HFFc6 (cell line): ENCODE data around the gene PLCL1. TPM values are rescaled to one million over a fixed set of nuclear protein-coding genes. Genes with fewer than 3 reads are reported as not detected.
A peak's percentile ranks its signal among the peaks of the same experiment; 100 is the strongest.

ENCODE experiments used
- DNase-seq: peaks from one replicate; pipeline ENCODE4 v3.0.0-alpha.2; 2018
- H3K27ac Mint-ChIP-seq: 2 replicates; pipeline ENCODE4 v1.8.0; 2020; ENCODE audit warnings: mild to moderate bottlenecking, mixed read lengths
- H3K27me3 Mint-ChIP-seq: 2 replicates; pipeline ENCODE4 v1.8.0; 2021; ENCODE audit warnings: mild to moderate bottlenecking, moderate library complexity, mixed read lengths; ENCODE audit not compliant: insufficient read depth
- H3K36me3 Mint-ChIP-seq: 2 replicates; pipeline ENCODE4 v1.8.0; 2021; ENCODE audit warnings: low read depth, mixed read lengths
- H3K4me1 Mint-ChIP-seq: 2 replicates; pipeline ENCODE4 v1.8.0; 2020; ENCODE audit warnings: low read depth, mixed read lengths
- H3K4me3 Mint-ChIP-seq: 2 replicates; pipeline ENCODE4 v1.8.0; 2020; ENCODE audit warnings: mild to moderate bottlenecking, moderate library complexity, mixed read lengths
- H3K9me3 Mint-ChIP-seq: 2 replicates; pipeline ENCODE4 v1.8.0; 2020; ENCODE audit warnings: mild to moderate bottlenecking, mixed read lengths
- total RNA-seq, 6 experiments: library from RNA; stranded (reverse); fragmentation: NEBNext Ultra II Directional; extraction: Animal tissue kit (Norgen Biotek cat#: 25700); gene quantifications; 2 replicates in 1 of 6; 3 replicates in 5 of 6; pipeline ENCODE4 v1.2.3, GENCODE V29; 2021
- TF ChIP-seq, protein P1 (sequence below): fragments of 200-600 bp; sonication (generic); IDR thresholded peaks from 2 replicates; pipeline ENCODE4 v1.5.0; 2021; ENCODE audit warnings: antibody characterized with exemption, mild to moderate bottlenecking

PLCL1 gene
- total RNA-seq, 6 experiments from 2014 or later, result 0.03 to 0.14 (median 0.12) TPM; not detected in 2

DNA sequence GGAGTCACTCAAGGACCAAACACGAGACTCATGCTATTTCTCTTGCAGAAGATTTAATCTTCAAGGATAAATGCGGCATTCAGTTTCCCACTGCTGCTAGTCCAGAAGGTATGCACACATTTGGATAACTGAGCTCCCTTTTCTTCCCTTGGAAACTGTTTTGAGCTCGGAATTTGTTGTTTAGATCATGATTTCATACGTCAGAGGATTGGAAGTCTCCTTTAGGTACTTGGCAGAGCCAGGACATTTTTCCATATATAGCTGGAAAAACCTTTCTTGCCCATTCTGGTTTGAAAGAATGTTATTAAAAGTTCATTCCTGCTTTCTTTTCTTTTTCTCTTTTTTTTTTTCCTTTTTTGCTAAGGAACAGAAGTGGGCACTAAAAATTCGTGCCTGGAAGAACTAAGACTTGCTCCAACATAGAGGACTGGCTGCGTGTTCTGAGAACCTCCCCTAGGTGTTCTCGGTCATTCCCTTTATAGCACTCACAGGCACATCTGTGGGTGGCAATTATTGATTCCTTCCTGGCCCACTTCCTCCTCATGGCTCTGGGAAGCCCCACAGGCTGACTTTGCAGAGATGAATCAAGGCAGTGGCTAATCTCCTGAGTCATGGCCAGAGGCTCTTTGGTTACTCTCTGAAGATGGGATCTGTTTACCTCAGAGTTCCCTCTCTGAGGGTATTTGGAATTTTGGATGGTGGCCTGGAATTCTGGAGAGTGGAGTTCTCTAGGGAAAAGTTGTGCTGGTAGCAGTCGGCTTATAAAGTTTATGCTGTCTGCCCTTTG, 104.8 kb downstream of the PLCL1 start:
- peak; percentile 82 for DNase-seq
- H3K4me1 Mint-ChIP-seq, result peaks cover 26% of the 10 kb centered on the region; the same call in 1 of the 2 replicates
- no peaks in the 10 kb centered on the region; the same call in 1 of the 2 replicates for H3K27me3 Mint-ChIP-seq
- peaks cover 4% of the 10 kb centered on the region; the same call in 1 of the 2 replicates for H3K9me3 Mint-ChIP-seq
- H3K4me3 Mint-ChIP-seq, result peak overlapping the region; percentile 61; the same call in 1 of the 2 replicates
- H3K27ac Mint-ChIP-seq, result peak overlapping the region; percentile 93
- TF ChIP-seq, protein P1, sequence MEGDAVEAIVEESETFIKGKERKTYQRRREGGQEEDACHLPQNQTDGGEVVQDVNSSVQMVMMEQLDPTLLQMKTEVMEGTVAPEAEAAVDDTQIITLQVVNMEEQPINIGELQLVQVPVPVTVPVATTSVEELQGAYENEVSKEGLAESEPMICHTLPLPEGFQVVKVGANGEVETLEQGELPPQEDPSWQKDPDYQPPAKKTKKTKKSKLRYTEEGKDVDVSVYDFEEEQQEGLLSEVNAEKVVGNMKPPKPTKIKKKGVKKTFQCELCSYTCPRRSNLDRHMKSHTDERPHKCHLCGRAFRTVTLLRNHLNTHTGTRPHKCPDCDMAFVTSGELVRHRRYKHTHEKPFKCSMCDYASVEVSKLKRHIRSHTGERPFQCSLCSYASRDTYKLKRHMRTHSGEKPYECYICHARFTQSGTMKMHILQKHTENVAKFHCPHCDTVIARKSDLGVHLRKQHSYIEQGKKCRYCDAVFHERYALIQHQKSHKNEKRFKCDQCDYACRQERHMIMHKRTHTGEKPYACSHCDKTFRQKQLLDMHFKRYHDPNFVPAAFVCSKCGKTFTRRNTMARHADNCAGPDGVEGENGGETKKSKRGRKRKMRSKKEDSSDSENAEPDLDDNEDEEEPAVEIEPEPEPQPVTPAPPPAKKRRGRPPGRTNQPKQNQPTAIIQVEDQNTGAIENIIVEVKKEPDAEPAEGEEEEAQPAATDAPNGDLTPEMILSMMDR, result no peak
- no peaks in the 10 kb centered on the region for H3K36me3 Mint-ChIP-seq

DNA sequence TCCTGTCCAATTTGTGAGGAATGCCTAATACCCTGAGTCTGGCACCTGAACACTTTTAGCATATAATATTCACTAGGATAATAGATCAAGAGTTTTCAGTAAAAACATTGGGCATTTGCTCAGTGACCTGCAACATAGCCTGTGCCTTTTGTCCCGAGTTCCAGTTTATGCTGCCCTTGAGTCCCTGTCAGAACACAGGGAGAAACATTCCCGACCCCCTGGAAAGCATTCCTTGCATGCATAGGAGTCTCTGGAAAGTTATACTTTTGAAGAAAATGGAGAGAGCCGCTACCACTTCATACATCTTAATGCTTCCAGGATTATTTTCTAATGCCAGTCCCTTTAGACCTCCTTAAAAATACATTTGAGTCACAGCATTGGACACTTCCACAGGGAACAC, 107.3 kb downstream of the PLCL1 start:
- Mint-ChIP-seq H3K27me3 (no peaks in the 10 kb centered on the region; the same call in 1 of the 2 replicates), H3K4me1 (peaks cover 26% of the 10 kb centered on the region; the same call in 1 of the 2 replicates), H3K4me3 (no peak overlapping the region), H3K9me3 (peaks cover 4% of the 10 kb centered on the region; the same call in 1 of the 2 replicates), H3K27ac (no peak overlapping the region), H3K36me3 (no peaks in the 10 kb centered on the region)
- no peak for DNase-seq
- TF ChIP-seq, protein P1, result no peak

DNA sequence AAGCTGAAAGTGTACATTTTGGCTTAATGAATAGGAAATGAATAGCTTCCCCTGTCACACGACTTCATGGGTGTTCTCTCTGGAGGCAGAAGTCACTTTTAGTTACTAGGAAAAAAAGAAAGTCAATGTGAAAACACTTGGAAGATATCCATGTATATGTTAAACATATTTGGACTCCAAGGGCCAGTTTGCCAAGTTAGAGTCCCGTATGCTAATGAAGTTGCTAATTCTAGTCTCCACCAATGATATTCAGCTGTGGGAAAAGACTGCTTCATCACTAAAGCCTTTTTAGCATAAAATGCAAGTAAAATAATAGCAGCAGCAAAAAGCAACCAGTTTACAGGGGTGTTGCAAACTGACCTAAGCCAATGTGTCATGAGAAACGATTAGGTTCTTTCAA, 108.7 kb downstream of the PLCL1 start:
- peaks cover 4% of the 10 kb centered on the region; the same call in 1 of the 2 replicates for H3K9me3 Mint-ChIP-seq

DNA sequence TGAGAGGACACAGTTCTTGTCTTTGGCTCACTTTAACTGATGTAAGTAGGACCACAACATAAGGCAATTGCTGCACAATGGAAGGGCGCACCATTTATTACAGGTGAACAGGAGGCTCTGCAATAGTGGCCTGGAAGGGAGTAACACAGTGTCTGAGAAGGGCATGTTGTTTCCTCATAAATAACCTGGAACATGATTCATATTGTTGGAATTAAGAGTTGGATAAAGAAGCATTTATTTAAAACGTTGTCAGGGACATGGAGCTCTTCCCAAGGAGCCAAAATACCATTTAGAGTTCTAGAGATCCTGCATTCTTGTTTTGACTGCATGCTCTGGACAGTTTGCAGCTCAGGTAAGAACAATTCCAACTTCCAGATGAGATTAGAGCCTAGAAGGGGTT, 110.4 kb downstream of the PLCL1 start:
- TF ChIP-seq, protein P1, result no peak
- Mint-ChIP-seq H3K27ac (no peak overlapping the region), H3K9me3 (peaks cover 4% of the 10 kb centered on the region; the same call in 1 of the 2 replicates), H3K4me1 (peaks cover 9% of the 10 kb centered on the region; the same call in 1 of the 2 replicates), H3K36me3 (no peaks in the 10 kb centered on the region), H3K27me3 (no peaks in the 10 kb centered on the region; the same call in 1 of the 2 replicates), H3K4me3 (no peak overlapping the region)
- DNase-seq, result no peak

More for the DNA sequence above, 108.7 kb downstream of the PLCL1 start:
- Mint-ChIP-seq H3K36me3 (no peaks in the 10 kb centered on the region), H3K27me3 (no peaks in the 10 kb centered on the region; the same call in 1 of the 2 replicates), H3K27ac (no peak overlapping the region), H3K4me3 (no peak overlapping the region), H3K4me1 (peaks cover 25% of the 10 kb centered on the region; the same call in 1 of the 2 replicates)
- no peak for DNase-seq
- TF ChIP-seq, protein P1, result no peak

DNA sequence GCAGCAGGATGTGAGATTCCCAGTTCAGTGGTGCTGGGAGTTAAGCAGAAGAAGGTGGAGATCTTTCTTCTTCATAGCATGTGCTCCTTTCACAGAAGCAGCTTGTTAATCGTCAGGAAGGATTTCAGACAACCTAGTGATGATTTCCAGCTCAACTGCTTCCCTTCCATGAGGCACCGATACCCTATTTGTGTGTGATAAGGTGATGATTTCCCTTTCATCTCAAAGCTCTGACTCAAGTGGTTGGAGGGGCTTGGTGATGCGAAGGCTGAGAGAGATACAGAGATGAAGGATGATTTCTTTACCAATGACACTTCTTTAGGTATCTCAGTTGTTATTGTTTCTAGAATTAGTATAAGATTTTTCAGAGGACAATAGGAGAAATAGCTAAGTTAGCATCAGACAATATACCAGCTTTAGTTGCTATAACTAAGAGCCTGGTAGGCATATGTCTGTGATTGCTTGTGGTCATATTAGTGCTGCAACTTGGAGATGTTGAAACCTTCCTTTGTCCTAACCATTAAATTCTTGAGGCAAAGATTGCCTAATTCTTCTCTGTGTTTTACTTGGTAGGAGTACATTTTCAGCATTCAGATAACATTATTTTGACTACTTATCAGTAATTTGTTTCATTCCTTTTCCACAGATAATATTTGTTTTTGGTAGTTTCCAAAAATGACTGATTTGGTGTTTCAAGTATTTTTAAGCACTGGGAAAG, 111.3 kb downstream of the PLCL1 start:
- no peak overlapping the region for H3K27ac Mint-ChIP-seq
- H3K4me1 Mint-ChIP-seq, result no peaks in the 10 kb centered on the region; the same call in 1 of the 2 replicates
- no peak overlapping the region for H3K4me3 Mint-ChIP-seq
- H3K36me3 Mint-ChIP-seq, result no peaks in the 10 kb centered on the region
- TF ChIP-seq, protein P1, result no peak
- no peaks in the 10 kb centered on the region; the same call in 1 of the 2 replicates for H3K27me3 Mint-ChIP-seq
- peaks cover 4% of the 10 kb centered on the region; the same call in 1 of the 2 replicates for H3K9me3 Mint-ChIP-seq
- DNase-seq, result peak; percentile 23
